ENCODE results near the gene ANXA6. TPM values are rescaled to one million over a fixed set of nuclear protein-coding genes. Genes with fewer than 3 reads are reported as not detected.
A peak's percentile ranks its signal among the peaks of the same experiment; 100 is the strongest.

The ANXA6 gene
- total and polyA plus RNA-seq, 8 donors, result 37.0 to 70.8 (median 48.7) TPM

- H3K36me3 ChIP-seq, result no peaks in the 10 kb centered on the region
- ATAC-seq (no peak), DNase-seq (no peak), FAIRE-seq (no peak)
- 83 to 85% methylated on average over 9 of the region's 9 CpGs for WGBS, 2 donors
- no peaks in the 10 kb centered on the region for H3K27me3 ChIP-seq
- no peak for TF ChIP-seq CTCF (IDR thresholded peaks at IDR 0.05)
- H3K9me3 ChIP-seq, result no peaks in the 10 kb centered on the region
- no peak overlapping the region for H3K4me3 ChIP-seq
- intact Hi-C loops (cut with DNase I), result loop anchor here in 1 of 3 donors (5.0 kb wide), 1 partner anchor 33 kb away; no protein-coding TSS in a partner anchor
- H3K27ac ChIP-seq, result no peak overlapping the region
- peaks cover 3 to 9% (median 6%) of the 10 kb centered on the region in 3 donors for H3K4me1 ChIP-seq
These were observed 2.2 kb upstream of the ANXA6 start for GRCh38 chr5:151159649-151160373.

- H3K27ac ChIP-seq, result peak overlapping the region in 3 of 4 donors; percentile 20 to 59 (median 57)
- FAIRE-seq, result no peak
- no peaks in the 10 kb centered on the region for H3K9me3 ChIP-seq
- 0 to 4% methylated on average over 6 of the region's 6 CpGs for WGBS, 2 donors
- peak in 1 of 6 donors; percentile 41 for DNase-seq
- no peaks in the 10 kb centered on the region for H3K36me3 ChIP-seq
- peak; percentile 18 to 52 (median 30) for ATAC-seq
- peak overlapping the region; percentile 59 to 76 (median 66) for H3K4me3 ChIP-seq
- intact Hi-C loops (cut with DNase I), result no loop called here
- peaks cover 3 to 6% (median 6%) of the 10 kb centered on the region in 3 donors for H3K4me1 ChIP-seq
- no peaks in the 10 kb centered on the region for H3K27me3 ChIP-seq
- no peak for TF ChIP-seq CTCF (IDR thresholded peaks at IDR 0.05)
These were observed 695 bp upstream of the ANXA6 start for GRCh38 chr5:151158287-151158661.

GRCh38 chr5:151156507-151157420 is 815 bp downstream of the ANXA6 start:
- Histone ChIP-seq H3K27me3 (no peaks in the 10 kb centered on the region), H3K27ac (peak overlapping the region in 3 of 4 donors; percentile 20 to 59 (median 57)), H3K4me3 (peak overlapping the region; percentile 59 to 76 (median 66)), H3K36me3 (no peaks in the 10 kb centered on the region), H3K9me3 (no peaks in the 10 kb centered on the region), H3K4me1 (peaks cover 3 to 7% (median 6%) of the 10 kb centered on the region in 3 donors)
- no peak for DNase-seq
- TF ChIP-seq CTCF (IDR thresholded peaks at IDR 0.05), result no peak
- ATAC-seq, result peak; percentile 19 to 40 (median 26)
- intact Hi-C loops (cut with DNase I), result no loop called here
- FAIRE-seq, result no peak
- 21 to 22% methylated on average over 20 of the region's 20 CpGs for WGBS, 2 donors

GRCh38 chr5:151155775-151156506 is 1.6 kb downstream of the ANXA6 start:
- DNase-seq, result peak in 1 of 6 donors; percentile 66
- no peaks in the 10 kb centered on the region for H3K36me3 ChIP-seq
- intact Hi-C loops (cut with DNase I), result no loop called here
- WGBS, 2 donors, result 38 to 40% methylated on average over 9 of the region's 9 CpGs
- peak overlapping the region in 3 of 4 donors; percentile 59 to 68 (median 65) for H3K4me3 ChIP-seq
- H3K9me3 ChIP-seq, result no peaks in the 10 kb centered on the region
- no peaks in the 10 kb centered on the region for H3K27me3 ChIP-seq
- H3K27ac ChIP-seq, result peak overlapping the region in 1 of 4 donors; percentile 57
- H3K4me1 ChIP-seq, result peaks cover 3 to 15% (median 6%) of the 10 kb centered on the region in 3 donors
- no peak for FAIRE-seq
- ATAC-seq, result peak in 2 of 4 donors; percentile 7 to 18
- no peak for TF ChIP-seq CTCF (IDR thresholded peaks at IDR 0.05)

All from pancreas (tissue), 10 donors.